ENCODE data around the gene CAPN12.
"Not testable (repeated sequence)": the region's sequence is repeated elsewhere in the genome, so short reads cannot be mapped to it uniquely, and the experiment has no call there.

The CAPN12 gene

DNA sequence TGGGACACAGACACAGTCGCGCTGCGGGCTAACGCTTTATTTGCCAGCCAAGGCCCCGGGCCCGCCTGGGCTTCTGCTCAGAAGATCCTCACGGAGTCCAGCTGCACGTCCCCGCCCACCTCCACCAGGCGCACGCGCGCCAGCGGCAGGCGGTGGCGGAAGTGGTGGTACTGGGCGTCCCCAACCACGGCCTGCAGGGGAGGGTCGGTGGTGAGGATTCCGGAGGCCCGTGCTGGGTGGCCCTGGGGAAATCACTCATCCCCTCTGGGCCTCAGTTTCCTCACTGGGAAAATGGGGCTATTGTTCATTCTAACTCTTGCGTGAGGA is 26.6 kb upstream of the CAPN12 start:
- DNase-seq = not testable (repeated sequence)

DNA sequence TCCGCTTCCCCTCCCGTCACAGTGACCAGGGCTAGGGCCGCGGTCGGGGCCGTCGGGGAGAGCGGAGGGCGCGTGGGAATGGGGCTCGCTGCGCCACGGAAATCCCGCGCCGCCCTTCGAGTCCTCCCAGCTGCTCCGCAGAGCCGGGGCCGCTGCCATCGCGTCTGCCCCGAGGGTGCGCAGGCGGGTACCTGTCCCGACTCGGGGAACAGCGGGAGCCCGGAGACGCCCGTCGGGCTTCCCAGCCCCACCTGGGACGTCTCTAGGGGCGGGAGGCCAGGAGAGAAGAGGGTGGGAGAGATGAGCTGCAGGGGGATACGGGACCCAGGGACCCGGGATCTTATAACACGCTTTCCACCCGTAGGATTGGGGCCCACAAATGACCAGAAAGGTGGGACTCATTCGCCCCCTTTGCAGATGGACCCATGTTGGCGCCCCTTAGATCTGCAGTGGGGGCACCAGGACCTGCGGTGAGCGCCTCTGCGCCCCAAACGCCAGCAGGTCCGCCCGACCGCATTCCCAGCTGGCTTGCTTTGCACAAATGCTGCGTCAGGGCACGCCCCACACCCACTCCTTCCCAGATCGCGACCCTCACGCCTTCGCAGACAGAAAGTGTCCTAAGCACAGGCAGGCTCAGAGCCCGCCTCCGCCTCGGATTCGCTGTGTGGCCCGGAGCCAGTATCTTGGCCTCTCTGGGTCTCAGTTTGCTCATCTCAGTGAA is 26.1 kb upstream of the CAPN12 start:
- DNase-seq = not testable (repeated sequence)

DNA sequence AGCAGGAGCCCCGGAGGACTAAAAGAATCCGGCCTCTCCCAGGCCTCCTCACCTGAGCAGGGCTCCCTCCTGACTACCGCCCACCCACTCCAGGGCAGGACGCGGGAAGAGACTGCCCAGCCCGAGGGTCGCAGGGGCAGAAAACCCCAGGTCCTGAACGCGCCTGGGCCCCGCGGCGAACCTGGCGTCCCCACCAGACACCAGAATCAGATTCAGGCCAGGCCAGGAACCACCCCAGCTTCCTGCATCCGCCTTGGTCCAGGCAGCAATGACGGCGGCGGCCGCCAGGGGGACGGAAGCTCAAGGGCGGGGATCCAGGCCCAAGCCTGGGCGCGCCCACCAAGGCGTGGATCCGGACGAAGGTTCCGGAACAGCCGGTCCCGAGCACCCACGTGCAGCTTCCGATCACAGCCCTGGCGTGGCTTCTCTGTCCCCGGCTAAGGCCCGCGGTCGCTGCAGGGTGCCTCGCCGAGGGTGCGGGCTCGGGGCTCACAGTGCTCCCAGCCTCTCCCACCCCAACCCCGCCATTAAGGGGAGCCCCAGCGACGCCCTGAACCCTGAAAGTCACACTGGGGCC is 25.4 kb upstream of the CAPN12 start:
- DNase-seq = peak; percentile 83

DNA sequence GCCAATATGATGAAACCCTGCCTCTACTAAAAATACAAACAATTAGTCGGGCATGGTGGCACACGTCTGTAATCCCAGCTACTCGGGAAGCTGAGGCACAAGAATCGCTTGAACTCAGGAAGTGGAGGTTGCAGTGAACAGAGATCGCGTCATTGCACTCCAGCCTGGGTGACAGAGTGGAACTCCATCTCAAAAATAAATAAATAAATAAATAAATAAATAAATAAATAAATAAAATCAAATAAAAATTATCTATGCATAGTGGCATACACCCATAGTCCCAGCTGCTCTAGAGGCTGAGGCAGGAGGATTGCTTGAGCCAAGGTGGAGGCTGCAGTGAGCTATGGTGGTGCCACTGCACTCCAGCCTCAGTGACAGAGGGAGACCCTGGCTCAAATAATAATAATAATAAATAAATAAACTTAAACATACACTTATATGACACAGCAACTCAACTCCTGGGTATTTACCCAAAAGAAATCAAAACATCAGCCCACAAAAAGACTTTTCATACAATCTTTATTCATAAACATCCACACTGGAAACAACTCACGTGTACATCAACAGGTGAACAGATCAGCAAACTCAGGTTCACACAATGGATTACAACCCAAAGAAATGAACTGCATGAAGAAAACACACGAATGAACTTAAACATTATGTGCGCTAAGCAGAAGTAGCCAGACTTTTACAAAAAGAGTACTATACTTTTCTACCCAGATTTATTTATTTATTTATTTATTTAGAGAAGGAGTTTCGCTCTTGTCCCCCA is 22.2 kb upstream of the CAPN12 start:
- no peak for DNase-seq

- DNase-seq = no peak
Measured at GRCh38 chr19:38765214-38765613, 20.9 kb upstream of the CAPN12 start.

- DNase-seq = no peak
Measured at GRCh38 chr19:38763795-38764220, 19.5 kb upstream of the CAPN12 start.

DNA sequence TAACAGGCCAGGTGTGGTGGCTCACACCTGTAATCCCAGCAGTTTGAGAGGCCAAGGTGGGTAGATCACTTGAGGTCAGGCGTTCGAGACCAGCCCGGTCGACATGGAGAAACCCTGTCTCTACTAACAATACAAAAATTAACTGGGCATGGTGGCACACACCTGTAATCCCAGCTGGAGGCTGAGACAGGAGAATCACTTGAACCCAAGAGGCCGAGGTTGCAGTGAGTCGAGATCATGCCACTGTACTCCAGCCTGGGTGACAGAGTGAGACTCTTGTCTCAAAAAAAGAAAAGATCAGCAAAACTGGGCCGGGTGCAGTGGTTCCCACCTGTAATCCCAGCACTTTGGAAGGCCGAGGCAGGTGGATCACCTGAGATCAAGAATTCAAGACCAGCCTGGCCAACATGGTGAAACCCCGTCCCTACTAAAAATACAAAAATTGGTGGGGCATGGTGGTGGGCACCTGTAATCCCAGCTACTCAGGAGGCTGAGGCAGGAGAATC is 17.7 kb upstream of the CAPN12 start:
- DNase-seq = not testable (repeated sequence)

- DNase-seq = not testable (repeated sequence)
Measured at GRCh38 chr19:38760805-38761517, 16.7 kb upstream of the CAPN12 start.

- DNase-seq = no peak
Measured at GRCh38 chr19:38759590-38760003, 15.3 kb upstream of the CAPN12 start.

- DNase-seq = not testable (repeated sequence)
Measured at GRCh38 chr19:38754196-38754595, 9.9 kb upstream of the CAPN12 start.

- DNase-seq = not testable (repeated sequence)
Measured at GRCh38 chr19:38753783-38754182, 9.5 kb upstream of the CAPN12 start.

GRCh38 chr19:38745316-38745715 is 1.0 kb upstream of the CAPN12 start:
- no peak for DNase-seq

- no peak for DNase-seq
Measured at GRCh38 chr19:38744874-38745273, 600 bp upstream of the CAPN12 start.

DNA sequence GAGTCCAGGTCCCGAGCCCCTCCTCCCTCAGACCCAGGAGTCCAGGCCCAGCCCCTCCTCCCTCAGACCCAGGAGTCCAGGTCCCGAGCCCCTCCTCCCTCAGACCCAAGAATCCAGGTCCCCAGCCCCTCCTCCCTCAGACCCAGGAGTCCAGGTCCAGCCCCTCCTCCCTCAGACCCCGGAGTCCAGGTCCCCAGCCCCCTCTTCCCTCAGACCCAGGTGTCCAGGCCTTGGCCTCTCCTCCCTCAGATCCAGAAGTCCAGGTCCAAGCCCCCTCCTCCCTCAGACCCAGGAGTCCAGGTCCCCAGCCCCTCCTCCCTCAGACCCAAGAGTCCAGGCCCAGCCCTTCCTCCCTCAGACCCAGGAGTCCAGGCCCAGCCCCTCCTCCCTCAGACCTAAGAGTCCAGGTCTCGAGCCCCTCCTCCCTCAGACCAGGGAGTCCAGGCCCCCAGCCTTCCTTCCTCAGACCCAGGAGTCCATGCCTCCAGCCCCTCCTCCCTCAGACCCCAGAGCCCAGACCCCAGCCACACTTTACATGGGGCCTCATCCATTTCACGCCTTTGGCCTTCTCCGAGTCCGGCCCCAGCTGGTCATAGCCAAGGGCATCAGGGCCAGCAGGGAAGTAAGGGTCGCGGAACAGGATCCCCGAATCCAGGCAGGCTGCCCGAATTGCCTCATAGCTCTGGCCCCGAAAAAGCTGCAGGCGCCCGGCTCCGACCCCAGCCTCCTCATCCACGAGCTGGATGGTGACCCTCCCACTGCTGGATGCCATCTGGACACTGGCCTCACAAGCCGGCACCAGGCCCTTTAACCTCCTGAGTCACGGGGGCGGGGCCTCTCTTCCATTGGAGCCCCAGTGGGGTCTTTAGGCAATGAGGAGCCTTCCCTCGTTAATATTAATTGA is 628 bp downstream of the CAPN12 start:
- DNase-seq = no peak

GRCh38 chr19:38742906-38743305 is 1.4 kb downstream of the CAPN12 start:
- no peak for DNase-seq

GRCh38 chr19:38742296-38742695 is 2.0 kb downstream of the CAPN12 start:
- no peak for DNase-seq

- no peak for DNase-seq
Measured at GRCh38 chr19:38741670-38742069, 2.6 kb downstream of the CAPN12 start.

DNA sequence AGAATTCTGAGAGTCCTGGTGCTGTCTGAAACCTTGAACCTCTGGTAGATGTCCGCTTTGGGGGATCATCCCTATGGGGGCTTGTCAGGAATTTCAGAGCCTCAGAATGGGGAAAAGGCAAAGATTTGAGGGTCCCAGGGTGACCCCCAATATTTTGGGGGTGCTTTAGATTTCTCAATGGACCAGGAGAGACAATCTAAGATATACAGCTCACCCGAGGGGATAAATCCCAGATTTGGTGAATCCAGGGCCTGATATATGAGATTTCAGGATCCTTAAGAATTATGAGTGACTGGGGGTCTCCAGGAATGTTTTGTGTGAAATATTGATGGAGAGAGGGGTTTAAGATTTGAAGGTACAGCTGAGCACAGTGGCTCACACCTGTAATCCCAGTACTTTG is 3.3 kb downstream of the CAPN12 start:
- DNase-seq = no peak

DNA sequence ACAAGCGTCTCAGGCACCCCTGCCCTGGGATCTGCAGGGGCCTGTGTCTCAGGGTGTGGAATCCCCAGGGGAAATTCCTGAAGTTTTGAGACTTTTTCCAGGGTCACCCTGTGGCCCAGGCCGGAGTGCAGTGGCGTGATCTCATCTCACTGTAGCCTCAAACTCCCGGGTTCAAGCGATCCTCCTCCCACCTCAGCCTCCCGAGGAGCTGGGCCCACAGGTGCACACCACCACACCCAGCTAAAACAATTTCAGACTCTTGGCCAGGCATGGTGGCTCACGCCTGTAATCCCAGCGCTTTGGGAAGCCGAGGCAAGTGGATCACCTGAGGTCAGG is 4.0 kb downstream of the CAPN12 start:
- no peak for DNase-seq

DNA sequence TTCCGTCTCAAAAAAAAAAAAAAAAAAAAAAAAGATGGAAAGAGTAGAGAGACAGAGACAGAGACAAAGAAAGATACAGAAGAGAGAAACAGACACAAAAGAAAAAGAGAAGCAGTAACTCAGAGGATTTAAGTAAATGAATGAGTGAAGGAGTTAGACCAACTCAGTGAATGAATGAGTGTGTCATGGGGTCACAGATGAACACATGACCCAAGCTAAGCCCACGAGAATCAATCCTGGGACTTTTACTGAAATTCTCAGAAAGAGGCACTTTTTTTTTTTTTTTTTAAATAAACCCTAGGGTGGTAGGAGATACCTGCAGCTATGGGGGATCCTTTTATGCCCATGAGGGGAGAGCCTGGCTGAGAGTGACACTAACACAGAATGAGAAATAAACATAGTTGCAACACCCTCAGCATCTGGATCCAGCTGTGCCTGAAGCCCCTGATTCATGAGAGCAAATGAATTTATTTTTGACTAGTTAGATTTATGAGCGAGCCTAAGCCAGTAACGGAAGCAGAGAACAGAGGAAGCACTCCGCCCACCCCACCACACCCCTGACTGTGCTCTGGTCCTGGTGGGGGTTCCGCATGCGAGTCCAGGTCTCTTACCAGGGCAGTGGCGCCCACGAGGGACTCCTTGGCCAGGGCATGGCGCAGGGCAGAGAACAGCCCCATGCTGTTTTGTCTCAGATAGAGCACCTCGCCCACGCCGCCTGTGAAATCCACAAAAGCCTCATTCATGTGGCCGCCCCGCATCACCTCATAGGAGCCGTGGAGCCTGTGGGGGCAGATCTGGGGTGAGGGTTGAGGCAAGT is 4.6 kb downstream of the CAPN12 start:
- no peak for DNase-seq

Measured in right kidney (tissue), 1 donor.